Measurements from ENCODE around the gene RNF149. TPM values are rescaled to one million over a fixed set of nuclear protein-coding genes. Genes with fewer than 3 reads are reported as not detected.
"Not testable (repeated sequence)": the region's sequence is repeated elsewhere in the genome, so short reads cannot be mapped to it uniquely, and the experiment has no call there.

The RNF149 gene
- total RNA-seq, 2 experiments from 2014 or later = 42.1 to 45.9 TPM

DNA sequence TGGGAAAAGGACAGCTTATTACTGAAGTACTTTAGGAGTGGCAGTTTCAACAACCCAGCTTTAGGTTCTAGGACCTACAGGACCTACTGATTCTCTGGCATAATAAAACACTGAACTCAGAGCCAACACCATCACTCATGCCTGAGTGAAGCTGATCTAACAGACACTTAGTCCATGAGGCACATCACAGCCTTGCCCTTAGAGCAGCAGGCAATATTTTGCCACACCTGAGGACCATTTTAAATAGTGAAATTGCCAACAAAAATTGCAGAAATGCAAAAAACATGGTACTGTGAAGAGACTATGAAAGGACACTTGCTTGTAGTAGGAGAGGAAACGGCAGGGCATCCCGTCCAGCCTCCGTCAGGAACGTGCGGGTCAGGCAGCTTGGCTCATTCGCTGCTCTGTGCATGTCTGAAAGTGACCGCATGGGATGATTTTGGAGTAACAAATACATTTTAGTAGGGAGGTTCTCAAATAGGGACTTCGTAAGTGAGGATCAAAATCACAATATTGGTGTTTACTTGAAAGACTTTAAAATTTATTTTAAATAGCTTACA is 37.7 kb downstream of the RNF149 start:
- CTCF ChIA-PET = interaction anchor here (0.6 to 1.8 kb wide), 3 partner anchors 14 to 31 kb away, joined by 3 to 5 read pairs (median 3); no protein-coding TSS in a partner anchor

DNA sequence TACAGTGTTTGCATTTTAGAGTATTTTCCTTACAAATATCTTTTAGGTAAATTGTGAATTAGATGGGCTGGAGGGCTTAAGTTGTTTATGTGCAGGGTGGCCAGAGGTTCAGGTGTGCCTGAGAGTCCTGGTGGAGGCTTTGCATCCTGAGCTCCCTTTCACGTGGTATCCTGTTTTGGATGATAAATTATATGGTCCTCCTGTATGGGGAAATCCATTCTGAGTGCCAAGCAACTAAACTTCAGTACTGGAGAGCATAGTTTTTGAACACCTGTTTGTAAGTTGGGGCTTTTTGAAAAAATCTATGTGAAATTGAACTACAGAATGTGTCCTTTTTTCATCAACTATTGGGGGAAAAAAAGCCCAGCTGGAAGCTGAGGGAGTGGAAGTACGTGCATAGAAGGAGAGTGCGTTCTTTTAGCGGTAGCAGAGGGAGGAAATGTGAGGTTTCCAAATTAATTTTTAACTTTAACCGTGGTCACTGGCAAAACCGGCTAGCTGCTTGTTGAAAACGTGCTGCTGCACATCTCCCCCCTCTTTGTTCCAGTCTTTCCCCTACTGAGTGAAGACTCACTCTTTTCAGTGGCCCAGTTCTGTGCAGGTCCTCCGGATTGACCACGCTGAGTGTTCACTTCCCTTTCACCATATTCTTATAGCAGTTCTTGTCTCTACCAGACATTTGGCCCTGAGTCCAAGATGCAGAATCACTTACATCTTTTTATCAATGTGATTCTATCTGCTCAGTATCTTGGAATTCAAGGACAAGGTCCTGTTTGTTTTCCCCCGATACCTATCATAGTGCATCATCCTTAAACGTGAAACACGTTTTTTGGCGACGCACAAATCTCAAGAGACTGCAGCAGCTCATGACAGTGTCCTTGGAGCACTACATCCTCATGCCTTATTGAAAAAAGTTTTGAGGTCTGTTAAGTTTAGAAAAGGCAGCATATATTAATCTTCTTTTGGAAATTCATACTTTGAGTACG is 40.5 kb downstream of the RNF149 start:
- CTCF ChIA-PET = no interaction called here
- POLR2A ChIA-PET = no interaction called here

More for the DNA sequence above, 37.7 kb downstream of the RNF149 start:
- POLR2A ChIA-PET = interaction anchor here (1.1 to 1.5 kb wide), 2 partner anchors 17 to 38 kb away, joined by 5 to 8 read pairs; partner anchors contain the start of gene RNF149

DNA sequence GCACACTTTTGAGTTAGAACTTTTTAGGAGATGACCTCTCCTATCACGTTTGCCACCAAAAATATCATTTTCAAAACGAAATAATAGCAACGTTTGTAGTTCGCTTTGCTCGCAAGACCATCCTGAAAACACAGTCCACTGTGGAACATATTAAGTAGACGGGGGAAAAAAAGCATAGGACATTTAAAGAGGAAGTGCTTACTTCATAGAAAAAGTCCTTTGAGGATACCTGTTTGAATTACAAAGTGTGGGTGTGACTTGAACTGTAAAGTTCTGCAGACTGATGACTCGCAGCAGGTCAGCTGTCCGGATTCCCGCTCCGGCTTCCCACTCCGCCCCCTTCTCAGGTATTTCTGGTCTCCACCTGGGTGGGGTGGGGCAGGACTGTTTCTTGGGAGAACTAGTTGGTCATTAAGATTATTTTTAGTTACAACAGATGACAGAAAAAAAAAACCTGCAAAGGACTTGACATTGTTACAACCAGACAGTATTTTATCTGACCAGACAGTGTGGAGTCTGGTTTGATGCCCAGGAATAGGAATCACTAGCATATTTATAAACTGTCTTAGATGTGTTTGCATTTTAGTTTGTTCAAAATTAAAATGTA is 42.5 kb downstream of the RNF149 start:
- ChIA-PET CTCF (no interaction called here), POLR2A (no interaction called here)

DNA sequence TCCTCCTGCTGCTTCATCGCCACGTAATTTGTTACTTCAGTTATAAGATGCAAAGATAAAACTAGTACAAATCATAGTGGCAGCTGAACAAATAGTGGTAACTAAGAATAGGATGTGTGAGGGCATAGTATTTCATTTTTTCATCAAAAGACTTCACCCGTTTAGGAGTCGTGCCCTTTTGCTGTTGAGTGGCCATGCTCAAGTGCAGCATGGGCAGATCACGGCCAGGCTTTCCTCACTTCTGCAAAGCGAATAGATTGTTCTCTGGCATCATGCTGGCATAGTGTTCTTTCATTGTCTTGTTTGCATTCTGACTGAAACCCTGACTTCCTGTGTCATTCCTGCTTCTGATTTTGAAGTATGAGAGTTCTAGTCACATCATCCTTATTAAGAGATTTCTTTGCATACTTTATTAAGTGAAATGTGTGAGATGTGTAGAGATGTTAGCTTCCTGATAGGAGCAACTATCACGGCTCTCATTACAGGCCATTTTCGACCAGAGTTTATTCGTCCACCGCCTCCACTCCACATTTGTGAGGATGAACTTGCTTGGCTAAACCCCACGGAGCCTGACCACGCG is 44.1 kb downstream of the RNF149 start:
- POLR2A ChIA-PET = no interaction called here
- CTCF ChIA-PET = no interaction called here

DNA sequence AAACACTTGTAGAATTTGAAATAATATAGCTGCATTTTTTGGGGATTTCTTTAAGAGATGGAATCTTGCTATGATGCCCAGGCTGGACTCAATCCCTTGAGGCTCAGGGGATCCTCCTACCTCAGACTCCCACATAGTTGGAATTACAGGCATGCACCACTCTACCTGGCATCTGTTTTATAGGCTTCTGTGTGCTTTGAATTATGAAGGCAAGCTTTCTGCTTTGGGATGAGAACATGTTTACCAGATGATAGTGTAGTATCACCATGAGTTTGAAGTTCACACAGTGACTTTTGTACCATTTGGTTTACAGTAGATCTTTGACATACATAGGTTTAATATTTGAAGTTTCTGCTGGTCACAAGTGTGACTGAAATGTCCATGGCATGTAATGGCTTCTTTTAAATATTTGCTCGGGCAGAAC is 45.1 kb downstream of the RNF149 start:
- ChIA-PET CTCF (no interaction called here), POLR2A (no interaction called here)

DNA sequence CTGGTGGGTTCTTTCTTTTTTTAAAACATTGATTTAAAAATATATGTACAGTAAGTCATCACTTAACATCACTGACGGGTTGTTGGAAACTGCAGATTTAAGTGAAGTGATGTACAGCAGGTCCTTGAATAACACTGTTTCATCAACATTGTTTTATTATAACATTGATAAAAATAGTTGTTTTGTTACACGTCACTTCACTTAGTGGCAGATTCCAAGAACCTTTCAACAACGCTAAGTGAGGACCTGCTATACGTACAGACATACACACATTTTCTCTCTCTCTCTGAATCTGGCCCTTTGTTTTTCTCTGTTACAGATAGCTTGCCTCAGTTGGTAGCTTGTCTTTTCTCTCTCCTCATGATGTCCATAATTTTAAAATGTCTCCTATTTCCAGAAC is 46.4 kb downstream of the RNF149 start:
- POLR2A ChIA-PET = interaction anchor here (1.1 kb wide), 1 partner anchor 8 kb away, joined by 7 read pairs; no protein-coding TSS in a partner anchor
- CTCF ChIA-PET = interaction anchor here (0.6 to 0.7 kb wide), 2 partner anchors 10 to 143 kb away, joined by 3 read pairs; no protein-coding TSS in a partner anchor

DNA sequence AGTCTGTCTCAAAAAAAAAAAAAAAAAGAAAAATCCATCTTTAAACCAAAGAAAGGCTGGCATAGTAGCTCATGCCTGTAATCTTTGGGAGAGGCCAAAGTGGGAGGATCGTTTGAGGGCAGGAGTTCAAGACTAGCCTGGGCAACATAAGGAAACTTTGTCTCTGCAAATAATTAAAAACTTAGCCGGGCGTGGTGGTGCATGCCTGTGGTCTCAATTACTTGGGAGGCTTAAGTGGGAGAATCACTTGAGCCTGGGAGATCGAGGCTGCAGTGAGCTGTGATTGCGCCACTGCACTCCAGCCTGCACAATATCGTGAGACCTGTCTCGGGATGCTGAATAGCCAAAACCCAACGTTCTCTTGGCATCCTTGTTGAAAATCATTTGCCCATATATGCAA is 49.7 kb downstream of the RNF149 start:
- POLR2A ChIA-PET = no interaction called here
- CTCF ChIA-PET = interaction anchor here (1.0 kb wide), 1 partner anchor 36 kb away, joined by 3 read pairs; no protein-coding TSS in a partner anchor

DNA sequence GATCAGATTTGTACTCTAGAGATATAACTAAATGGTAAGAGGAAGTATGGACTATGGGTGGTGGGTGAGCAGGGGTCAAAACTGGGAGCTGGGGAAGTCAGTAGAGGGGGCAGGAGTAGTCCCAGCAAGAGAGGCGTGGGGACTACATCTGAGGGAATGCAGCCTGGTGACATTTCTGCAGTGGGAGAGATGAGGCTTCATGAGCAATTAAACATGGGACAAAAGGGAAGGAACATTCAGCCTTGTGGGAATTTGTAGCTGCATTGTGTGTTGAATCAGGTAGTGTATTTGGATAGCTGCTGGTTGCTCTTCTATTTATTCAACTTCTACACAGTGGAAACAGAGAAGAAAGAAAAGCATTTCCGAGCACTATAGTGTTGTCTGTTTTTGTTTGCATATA is 52.2 kb downstream of the RNF149 start:
- ChIA-PET CTCF (interaction anchor here (1.0 kb wide), 1 partner anchor 15 kb away, joined by 3 read pairs; no protein-coding TSS in a partner anchor), POLR2A (no interaction called here)

DNA sequence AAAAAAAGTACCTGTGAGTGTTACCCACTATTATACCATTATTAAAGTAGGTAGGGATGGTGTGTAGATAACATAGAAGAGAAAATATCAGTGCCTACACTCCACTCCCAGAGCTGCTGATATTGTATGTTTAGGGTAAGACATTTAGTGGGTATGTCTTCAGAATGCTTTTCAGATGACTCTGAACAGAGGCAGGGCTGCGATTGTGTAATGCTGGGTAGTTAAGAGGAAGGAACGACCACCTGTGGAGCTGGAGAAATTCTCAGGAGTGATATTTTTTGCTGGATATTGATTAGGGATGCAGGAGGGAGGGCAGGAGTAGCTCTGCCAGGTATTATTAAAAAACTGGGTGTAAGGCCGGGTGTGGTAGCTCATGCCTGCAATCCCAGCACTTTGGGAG is 53.0 kb downstream of the RNF149 start:
- POLR2A ChIA-PET = no interaction called here
- CTCF ChIA-PET = no interaction called here

DNA sequence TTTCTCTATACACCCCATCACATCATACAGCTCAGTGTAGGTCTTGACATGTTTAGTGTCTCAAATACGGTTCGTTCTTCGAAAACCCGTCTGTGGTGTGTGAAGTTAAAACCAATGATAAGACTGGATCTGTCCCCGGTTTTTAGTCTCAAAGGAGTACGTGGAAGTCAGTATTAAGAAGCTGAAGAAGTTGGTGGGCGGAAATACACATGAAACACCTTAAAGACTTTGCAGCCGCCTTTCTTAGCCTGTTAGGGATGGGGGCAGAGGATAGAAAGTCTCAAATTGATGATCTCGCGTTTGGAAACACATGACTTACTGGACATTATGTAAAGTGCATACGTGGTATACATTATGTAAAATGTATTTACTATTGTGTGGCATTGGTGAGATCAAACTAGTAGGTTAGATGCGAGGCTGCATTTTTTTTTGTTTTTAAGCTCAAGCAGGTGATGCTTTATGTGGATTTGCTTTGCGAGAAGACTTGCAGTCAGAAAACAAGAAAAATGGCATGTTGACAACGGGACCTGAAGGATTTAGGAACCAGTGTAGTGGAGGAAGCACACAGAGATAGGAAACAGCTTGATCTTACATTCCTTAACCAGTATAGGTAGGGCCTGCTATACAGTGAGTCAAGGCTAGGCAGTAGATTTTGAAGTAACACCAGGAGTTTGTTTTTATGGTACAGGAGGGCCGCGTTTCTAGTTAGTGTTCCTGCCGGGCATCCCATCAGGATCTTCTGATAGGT is 54.6 kb downstream of the RNF149 start:
- POLR2A ChIA-PET = interaction anchor here (0.7 to 2.9 kb wide), 6 partner anchors 8 to 81 kb away, joined by 3 to 15 read pairs (median 6); partner anchors contain the start of gene RNF149
- CTCF ChIA-PET = interaction anchor here (1.0 to 1.4 kb wide), 3 partner anchors 18 to 55 kb away, joined by 3 to 5 read pairs (median 4); partner anchors contain the start of gene RNF149

DNA sequence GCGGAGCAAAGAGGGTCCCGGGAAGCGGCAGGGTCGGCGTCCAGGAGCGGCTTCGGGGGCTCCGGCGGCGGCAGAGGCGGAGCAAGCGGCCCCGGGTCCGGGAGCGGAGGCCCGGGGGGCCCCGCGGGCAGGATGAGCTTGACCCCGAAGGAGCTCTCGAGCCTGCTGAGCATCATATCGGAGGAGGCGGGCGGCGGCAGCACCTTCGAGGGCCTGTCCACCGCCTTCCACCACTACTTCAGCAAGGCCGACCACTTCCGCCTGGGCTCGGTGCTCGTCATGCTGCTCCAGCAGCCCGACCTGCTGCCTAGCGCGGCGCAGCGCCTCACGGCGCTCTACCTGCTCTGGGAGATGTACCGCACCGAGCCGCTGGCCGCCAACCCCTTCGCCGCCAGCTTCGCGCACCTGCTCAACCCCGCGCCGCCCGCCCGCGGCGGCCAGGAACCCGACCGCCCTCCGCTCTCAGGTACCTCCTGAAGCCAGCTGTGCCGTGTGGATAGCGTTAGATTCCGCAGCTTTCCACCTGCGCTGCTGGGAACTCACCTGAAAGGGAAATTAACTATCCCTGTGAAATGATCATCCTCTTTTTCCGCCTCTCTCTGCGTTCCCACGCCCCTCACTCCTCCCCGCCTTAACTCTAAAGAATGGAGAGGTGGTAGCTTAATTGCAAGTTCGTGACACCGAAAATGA is 55.3 kb downstream of the RNF149 start:
- POLR2A ChIA-PET = interaction anchor here (0.6 to 2.9 kb wide), 7 partner anchors 8 to 82 kb away, joined by 3 to 15 read pairs (median 5); partner anchors contain the start of gene RNF149

DNA sequence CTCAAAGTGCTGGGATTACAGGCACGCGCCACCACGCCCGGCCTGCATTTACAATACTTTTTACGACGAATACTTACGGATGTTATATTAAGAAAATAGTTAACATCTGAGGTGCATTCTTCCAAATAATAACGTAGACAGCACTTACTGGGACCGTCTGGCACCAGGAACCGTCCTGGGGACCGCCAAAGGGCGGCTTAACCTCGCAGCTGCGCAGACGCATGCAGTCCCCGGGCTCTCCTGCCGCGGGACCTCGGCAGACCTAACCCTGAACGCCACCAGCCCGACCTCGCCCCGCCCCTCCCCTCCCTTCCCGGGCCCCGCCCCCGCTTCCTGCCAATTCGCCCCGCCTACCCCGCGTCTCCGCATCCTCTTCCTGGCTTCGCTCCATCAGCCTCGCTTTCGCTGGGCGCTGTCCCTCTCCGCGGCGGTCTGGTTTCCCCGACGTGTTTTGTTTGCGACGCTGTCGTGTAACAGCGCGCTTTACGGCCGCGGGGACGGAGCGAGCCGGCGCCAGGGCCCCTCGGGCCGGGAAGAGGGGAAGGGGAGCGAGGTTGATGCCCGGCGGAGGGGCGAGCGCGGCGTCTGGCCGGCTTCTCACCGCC is 56.0 kb downstream of the RNF149 start, which contains the start of gene CNOT11:
Gene CNOT11 (plus strand): TSS at position 479 of the 605 bp plus-strand sequence. CDS start 79 bp downstream, at position 558.
- POLR2A ChIA-PET = interaction anchor here (0.6 to 2.9 kb wide), 3 partner anchors 39 to 56 kb away, joined by 3 to 15 read pairs (median 5); partner anchors contain the start of gene RNF149
- CTCF ChIA-PET = interaction anchor here (0.6 to 1.2 kb wide), 3 partner anchors 19 to 134 kb away, joined by 3 to 5 read pairs (median 3); no protein-coding TSS in a partner anchor

More for the DNA sequence above, 55.3 kb downstream of the RNF149 start:
- CTCF ChIA-PET = interaction anchor here (0.5 to 1.4 kb wide), 6 partner anchors 18 to 137 kb away, joined by 3 to 5 read pairs (median 4); partner anchors contain the start of gene RNF149

DNA sequence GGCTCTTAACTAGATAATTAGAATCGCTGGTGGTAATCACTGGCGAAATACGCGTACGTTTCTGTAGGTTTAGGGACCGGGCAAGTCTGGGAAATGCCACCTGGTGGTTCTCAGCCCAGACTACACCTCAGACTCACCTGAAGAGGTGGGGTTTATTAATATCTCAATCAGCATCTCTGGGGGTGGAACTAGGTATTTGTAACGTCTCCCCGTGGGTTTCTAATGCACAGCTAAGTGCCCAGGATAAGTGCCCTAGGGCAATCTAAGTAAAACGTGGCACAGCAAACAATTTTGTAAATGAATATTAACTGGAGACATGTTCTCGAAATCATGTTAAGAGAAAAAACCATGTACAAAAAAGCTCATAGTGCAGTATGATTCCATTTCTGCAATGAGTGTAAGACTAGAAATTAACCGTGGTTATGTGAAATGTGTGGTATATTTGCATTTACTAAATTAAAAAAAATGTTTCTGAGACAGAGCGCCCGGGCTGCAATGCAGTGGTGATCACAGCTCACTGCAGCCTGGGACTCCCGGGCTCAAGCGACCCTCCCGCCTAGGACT is 56.6 kb downstream of the RNF149 start:
- ChIA-PET CTCF (interaction anchor here (0.6 to 1.2 kb wide), 2 partner anchors 99 to 135 kb away, joined by 3 read pairs; no protein-coding TSS in a partner anchor), POLR2A (interaction anchor here (2.9 kb wide), 1 partner anchor 57 kb away, joined by 15 read pairs; the partner anchor contains the start of gene RNF149)

DNA sequence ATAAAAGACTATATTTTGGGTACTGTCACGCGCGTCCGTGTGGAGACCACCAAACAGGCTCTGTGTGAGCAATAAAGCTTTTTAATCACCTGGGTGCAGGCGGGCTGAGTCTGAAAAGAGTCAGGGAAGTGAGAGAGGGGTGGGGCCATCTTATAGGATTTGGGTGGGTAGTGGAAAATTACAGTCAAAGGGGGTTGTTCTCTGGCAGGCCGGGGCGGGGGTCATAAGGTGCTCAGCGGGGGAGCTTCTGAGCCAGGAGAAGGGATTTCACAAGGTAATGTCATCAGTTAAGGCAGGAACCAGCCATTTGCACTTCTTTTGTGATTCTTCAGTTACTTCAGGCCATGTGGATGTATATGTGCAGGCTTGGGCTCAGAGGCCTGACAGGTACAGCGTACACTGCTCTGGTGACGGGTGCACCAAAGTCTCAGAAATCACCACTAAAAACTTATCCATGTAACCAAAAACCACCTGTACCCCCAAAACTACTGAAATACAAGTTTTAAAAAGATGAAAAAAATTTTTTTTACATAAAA is 57.2 kb downstream of the RNF149 start:
- POLR2A ChIA-PET = not testable (repeated sequence)
- CTCF ChIA-PET = interaction anchor here (1.0 kb wide), 1 partner anchor 27 kb away, joined by 4 read pairs; no protein-coding TSS in a partner anchor

DNA sequence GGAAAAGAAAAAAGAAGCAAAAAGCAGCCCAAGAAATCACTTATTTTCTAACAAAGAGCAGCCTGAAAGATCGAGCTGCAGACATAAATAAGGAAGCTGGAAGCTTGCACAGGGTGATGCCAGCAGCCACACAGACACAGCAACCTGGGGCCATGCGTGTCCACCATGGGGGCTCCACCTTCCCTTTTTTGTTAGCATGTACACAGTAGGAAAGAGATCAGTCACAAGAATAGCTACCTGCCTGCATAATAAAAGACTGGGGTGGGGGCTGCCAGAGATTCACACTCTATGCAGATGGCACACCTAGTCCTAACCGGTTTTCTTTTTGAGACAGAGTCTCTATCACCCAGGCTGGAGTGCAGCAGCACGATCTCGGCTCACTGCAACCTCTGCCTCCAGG is 58.7 kb downstream of the RNF149 start:
- CTCF ChIA-PET = no interaction called here
- POLR2A ChIA-PET = no interaction called here

DNA sequence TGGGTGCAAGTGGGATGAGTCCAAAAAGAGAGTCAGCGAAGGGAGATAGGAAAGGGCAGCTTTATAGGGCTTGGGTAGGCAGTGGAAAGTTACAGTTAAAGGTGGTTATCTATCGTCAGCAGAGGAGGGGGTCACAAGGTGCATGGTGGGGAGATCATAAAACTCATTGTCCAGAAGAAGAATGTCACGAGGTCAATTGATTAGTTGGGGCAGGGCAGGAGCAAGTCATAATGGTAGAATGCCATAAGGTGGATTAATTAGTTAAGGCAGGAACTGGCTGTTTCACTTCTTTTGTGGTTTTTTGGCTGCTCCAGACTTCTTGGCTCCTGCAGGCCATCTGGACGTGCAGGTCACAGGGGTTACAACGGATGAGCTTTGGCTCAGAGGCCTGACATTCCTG is 59.7 kb downstream of the RNF149 start:
- CTCF ChIA-PET, POLR2A ChIA-PET: not testable (repeated sequence)
